Measurements from ENCODE around the gene MSTO1. TPM values are rescaled to one million over a fixed set of nuclear protein-coding genes. Genes with fewer than 3 reads are reported as not detected.
A peak's percentile ranks its signal among the peaks of the same experiment; 100 is the strongest.
"Not testable (repeated sequence)": the region's sequence is repeated elsewhere in the genome, so short reads cannot be mapped to it uniquely, and the experiment has no call there.

Gene MSTO1
- polyA plus RNA-seq, 3 donors: 3.8 to 17.4 (median 4.8) TPM

GRCh38 chr1:155562581-155563376 is 47.2 kb upstream of the MSTO1 start, which contains the start of gene ASH1L:
Gene ASH1L (minus strand): TSS chr1:155562803. CDS start chr1:155521519, 41,284 bp downstream.
- Mint-ChIP-seq H3K27ac (peak within 1 kb of the TSS; percentile 96 to 98 (median 97)), H3K4me3 (peak within 1 kb of the TSS; percentile 98), H3K27me3 (ENCODE audit: low read depth in 3 of 3) (no peaks in the 10 kb centered on the region), H3K36me3 (peaks cover 0 to 3% of the 10 kb centered on the region in 2 donors), H3K4me1 (peaks cover 46% of the 10 kb centered on the region), H3K9me3 (no peaks in the 10 kb centered on the region)
- peak within 1 kb of the TSS; percentile 73 to 95 (median 93) for H3K4me3 ChIP-seq (replicated peaks in 1 of 3; ENCODE audit: low read depth in 2 of 3, low read length in 3 of 3)
- WGBS (ENCODE audit: insufficient coverage): under 1% methylated on average over 71 of the region's 87 CpGs
- peaks cover 31 to 49% of the 10 kb centered on the region in 2 donors for H3K4me1 ChIP-seq (ENCODE audit: control insufficient read depth in 1 of 2, insufficient read depth in 2 of 2, low read length in 2 of 2)
- peak within 1 kb of the TSS; percentile 89 for H2AFZ ChIP-seq (ENCODE audit: insufficient read depth, low read depth, low read length, poor library complexity, severe bottlenecking)
- H3K27me3 ChIP-seq (ENCODE audit: control insufficient read depth in 2 of 2, insufficient read depth in 2 of 2, low read length in 2 of 2): no peaks in the 10 kb centered on the region
- H3K79me2 ChIP-seq (ENCODE audit: insufficient read depth, low read length): peaks cover 97% of the 10 kb centered on the region
- H3K4me2 ChIP-seq (replicated peaks; ENCODE audit: extremely low read depth, low read length, poor library complexity, severe bottlenecking): peak within 1 kb of the TSS; percentile 81
- H3K9ac ChIP-seq (ENCODE audit: insufficient read depth, low read length, poor library complexity, severe bottlenecking): peak within 1 kb of the TSS; percentile 96
- no peak for TF ChIP-seq CTCF (IDR thresholded peaks at IDR 0.05)
- peak; percentile 87 to 89 (median 88) for DNase-seq
- intact Hi-C loops (cut with micrococcal nuclease): no loop called here
- H3K27ac ChIP-seq (ENCODE audit: low read depth in 1 of 2, low read length in 2 of 2): peak within 1 kb of the TSS; percentile 96 to 98
- no peaks in the 10 kb centered on the region for H3K36me3 ChIP-seq (replicated peaks in 1 of 2; ENCODE audit: control insufficient read depth in 1 of 2, insufficient read depth in 2 of 2, low read length in 2 of 2)
- peaks cover 37% of the 10 kb centered on the region for H4K20me1 ChIP-seq (ENCODE audit: insufficient read depth, low read length)
- no peaks in the 10 kb centered on the region for H3K9me3 ChIP-seq (replicated peaks in 1 of 2; ENCODE audit: control insufficient read depth in 1 of 2, insufficient read depth in 1 of 2, low read length in 2 of 2)

- H3K4me1 Mint-ChIP-seq: peaks cover 39% of the 10 kb centered on the region
- H3K9me3 Mint-ChIP-seq; H3K36me3 Mint-ChIP-seq; H3K9me3 ChIP-seq (replicated peaks in 1 of 2; ENCODE audit: control insufficient read depth in 1 of 2, insufficient read depth in 1 of 2, low read length in 2 of 2); H3K27me3 Mint-ChIP-seq (ENCODE audit: low read depth in 3 of 3); intact Hi-C loops (cut with micrococcal nuclease); H3K27me3 ChIP-seq (ENCODE audit: control insufficient read depth in 2 of 2, insufficient read depth in 2 of 2, low read length in 2 of 2); H3K36me3 ChIP-seq (replicated peaks in 1 of 2; ENCODE audit: control insufficient read depth in 1 of 2, insufficient read depth in 2 of 2, low read length in 2 of 2): not testable (repeated sequence)
- H3K27ac ChIP-seq (ENCODE audit: low read depth in 1 of 2, low read length in 2 of 2): peak overlapping the region; percentile 96 to 98
- H4K20me1 ChIP-seq (ENCODE audit: insufficient read depth, low read length): peaks cover 29% of the 10 kb centered on the region
- peak overlapping the region; percentile 81 for H3K4me2 ChIP-seq (replicated peaks; ENCODE audit: extremely low read depth, low read length, poor library complexity, severe bottlenecking)
- peaks cover 95% of the 10 kb centered on the region for H3K79me2 ChIP-seq (ENCODE audit: insufficient read depth, low read length)
- H3K4me3 Mint-ChIP-seq: peak overlapping the region; percentile 98
- WGBS (ENCODE audit: insufficient coverage): 0% methylated on average over 1 of the region's 19 CpGs
- DNase-seq: peak in 1 of 3 donors; percentile 17
- H3K9ac ChIP-seq (ENCODE audit: insufficient read depth, low read length, poor library complexity, severe bottlenecking): peak overlapping the region; percentile 96
- H3K4me3 ChIP-seq (replicated peaks in 1 of 3; ENCODE audit: low read depth in 2 of 3, low read length in 3 of 3): peak overlapping the region; percentile 73 to 95 (median 93)
- H3K4me1 ChIP-seq (ENCODE audit: control insufficient read depth in 1 of 2, insufficient read depth in 2 of 2, low read length in 2 of 2): peaks cover 24 to 42% of the 10 kb centered on the region in 2 donors
- peak overlapping the region; percentile 89 for H2AFZ ChIP-seq (ENCODE audit: insufficient read depth, low read depth, low read length, poor library complexity, severe bottlenecking)
- peak overlapping the region; percentile 92 to 98 (median 96) for H3K27ac Mint-ChIP-seq
Observed at GRCh38 chr1:155563377-155564022, 46.5 kb upstream of the MSTO1 start.

Data from CD14-positive monocyte (primary cell).